Omental fat pad (tissue), 4 donors: ENCODE measurements around the gene SLC9A1. TPM values are rescaled to one million over a fixed set of nuclear protein-coding genes. Genes with fewer than 3 reads are reported as not detected.

Experiments used
- ATAC-seq: fragments of 150-250 bp; one replicate; pipeline ENCODE4 v1.9.1; 2016; ENCODE audit warnings: mild to moderate bottlenecking, moderate library complexity; ENCODE audit not compliant: low FRiP score
- DNase-seq: peaks from one replicate; pipeline ENCODE4 v3.0.0-alpha.2; 2019; ENCODE audit warnings: low spot score
- total RNA-seq, 4 donors: library from RNA; depleted of rRNA; stranded (reverse); fragments of >200 nt; gene quantifications; one replicate each; pipeline ENCODE4 v1.1.0, GENCODE V29; 2016
- TF ChIP-seq, protein P1 (sequence below), 3 donors: fragments of 450-650 bp; IDR thresholded peaks; one replicate each; pipeline ENCODE4 v1.5.1; 2016 to 2017; ENCODE audit warnings: antibody characterized with exemption in 3 of 3, mild to moderate bottlenecking in 3 of 3, moderate library complexity in 2 of 3

Gene SLC9A1
- total RNA-seq, 4 donors from 2014 or later: 6.1 to 12.0 (median 10.0) TPM

DNA sequence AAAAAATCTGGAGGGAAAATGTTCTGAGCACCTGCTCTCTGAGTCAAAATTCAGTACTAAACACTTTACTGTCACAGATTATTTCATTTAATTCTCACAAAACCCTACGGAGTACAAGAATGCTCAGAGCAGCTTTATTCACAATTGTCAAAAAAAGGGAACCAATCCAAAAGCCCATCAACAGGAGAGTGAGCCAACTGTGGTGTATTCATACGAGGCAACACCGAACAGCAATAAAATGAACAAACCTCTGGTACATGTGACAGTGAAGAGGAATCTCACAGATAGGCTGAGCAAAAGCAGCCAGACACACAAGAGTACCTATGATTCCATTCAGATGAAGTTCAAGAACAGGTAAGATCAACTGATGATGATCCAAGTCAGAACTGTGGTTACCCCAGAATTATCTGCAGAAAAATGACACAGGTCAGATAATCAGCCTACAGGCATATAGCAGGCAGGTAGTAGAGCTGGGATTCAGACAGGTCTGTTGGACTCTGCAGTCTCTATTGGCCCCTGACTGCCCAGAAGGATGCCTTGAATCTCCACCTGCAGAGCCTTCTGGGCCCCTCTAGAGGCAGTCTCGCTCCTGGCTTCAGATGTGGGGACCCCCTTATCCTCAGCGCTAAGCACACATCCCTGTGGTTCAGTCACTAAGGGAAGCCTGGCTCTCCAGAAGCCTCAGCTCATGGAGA is 19.2 kb downstream of the SLC9A1 start:
- no peak for DNase-seq
- TF ChIP-seq, protein P1, sequence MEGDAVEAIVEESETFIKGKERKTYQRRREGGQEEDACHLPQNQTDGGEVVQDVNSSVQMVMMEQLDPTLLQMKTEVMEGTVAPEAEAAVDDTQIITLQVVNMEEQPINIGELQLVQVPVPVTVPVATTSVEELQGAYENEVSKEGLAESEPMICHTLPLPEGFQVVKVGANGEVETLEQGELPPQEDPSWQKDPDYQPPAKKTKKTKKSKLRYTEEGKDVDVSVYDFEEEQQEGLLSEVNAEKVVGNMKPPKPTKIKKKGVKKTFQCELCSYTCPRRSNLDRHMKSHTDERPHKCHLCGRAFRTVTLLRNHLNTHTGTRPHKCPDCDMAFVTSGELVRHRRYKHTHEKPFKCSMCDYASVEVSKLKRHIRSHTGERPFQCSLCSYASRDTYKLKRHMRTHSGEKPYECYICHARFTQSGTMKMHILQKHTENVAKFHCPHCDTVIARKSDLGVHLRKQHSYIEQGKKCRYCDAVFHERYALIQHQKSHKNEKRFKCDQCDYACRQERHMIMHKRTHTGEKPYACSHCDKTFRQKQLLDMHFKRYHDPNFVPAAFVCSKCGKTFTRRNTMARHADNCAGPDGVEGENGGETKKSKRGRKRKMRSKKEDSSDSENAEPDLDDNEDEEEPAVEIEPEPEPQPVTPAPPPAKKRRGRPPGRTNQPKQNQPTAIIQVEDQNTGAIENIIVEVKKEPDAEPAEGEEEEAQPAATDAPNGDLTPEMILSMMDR (IDR thresholded peaks at IDR 0.05): no peak
- ATAC-seq: no peak

DNA sequence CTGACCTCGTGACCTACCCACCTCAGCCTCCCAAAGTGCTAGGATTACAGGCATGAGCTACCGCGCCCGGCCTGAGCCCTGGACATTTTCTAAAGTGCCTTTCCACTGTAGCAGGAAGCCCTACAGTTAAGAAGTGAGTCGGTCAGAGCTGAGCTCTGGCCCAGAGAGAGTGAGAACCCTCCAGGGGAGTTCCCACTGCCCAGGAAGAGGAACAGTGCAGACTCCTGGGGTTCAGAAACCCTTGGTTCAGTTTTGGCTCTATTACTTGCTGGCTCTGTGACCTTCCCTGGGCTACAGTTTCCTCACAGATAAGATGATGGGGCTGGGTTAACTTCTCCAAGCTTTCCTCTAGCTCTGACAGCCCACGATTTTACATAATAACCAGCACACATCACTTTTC is 20.9 kb downstream of the SLC9A1 start:
- DNase-seq (no peak), ATAC-seq (no peak)
- TF ChIP-seq, protein P1 (IDR thresholded peaks at IDR 0.05): no peak

DNA sequence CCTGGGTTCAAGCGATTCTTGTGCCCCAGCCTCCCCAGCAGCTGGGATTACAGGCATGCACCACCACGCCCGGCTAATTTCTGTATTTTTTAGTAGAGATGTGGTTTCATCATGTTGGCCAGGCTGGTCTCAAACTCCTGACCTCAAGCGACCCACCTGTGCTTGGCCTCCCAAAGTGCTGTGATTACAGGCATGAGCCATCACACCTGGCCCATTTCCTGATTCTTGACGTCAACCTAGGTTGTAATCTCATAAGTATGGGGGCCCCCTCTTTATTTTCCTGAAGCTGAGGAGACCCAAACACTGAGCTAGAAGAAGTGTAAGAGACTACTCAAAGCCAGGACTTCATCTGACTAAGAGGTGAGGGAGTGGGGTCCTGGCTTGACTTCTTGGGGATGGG is 21.8 kb downstream of the SLC9A1 start:
- TF ChIP-seq, protein P1 (IDR thresholded peaks at IDR 0.05): no peak
- DNase-seq (no peak), ATAC-seq (no peak)

DNA sequence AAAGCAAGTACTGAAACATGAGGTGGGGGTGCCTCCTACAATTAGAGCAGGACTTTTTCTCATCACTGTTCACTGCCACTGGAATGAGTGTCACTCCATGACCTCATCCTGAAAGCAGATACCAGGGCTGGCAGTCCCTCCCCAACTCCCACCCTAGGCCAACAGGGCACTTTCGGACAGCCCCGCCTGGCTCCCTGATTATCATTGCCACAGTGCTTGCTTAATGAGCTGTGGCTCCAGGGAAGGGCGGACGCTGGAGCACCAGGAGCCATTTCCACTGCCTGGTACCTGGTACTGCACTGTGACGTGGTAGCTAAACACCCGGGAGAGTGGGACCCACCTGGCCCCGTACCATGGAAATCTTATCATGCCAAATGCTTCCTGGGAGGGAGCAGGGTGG is 22.3 kb downstream of the SLC9A1 start:
- no peak for ATAC-seq
- TF ChIP-seq, protein P1 (IDR thresholded peaks at IDR 0.05): no peak
- no peak for DNase-seq

DNA sequence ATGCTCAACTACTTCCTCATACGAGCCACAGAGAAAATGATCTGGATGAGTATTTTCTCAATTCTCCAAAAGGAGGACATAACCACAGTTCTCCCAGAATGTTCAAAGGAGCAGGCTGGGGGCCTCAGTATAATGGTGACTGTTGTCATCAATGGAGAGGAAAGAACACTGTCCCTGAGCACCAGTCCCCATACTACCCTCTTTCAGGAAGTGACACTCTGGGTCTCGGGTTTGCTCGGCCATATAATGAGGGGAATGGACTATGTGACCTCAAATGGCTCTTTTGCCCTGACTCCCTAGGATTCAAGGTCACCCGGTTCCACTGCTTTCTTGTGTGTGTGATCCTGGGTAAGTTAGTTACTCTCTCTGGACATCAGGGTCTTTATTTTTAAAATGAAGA is 22.8 kb downstream of the SLC9A1 start:
- ATAC-seq: no peak
- DNase-seq: no peak
- TF ChIP-seq, protein P1 (IDR thresholded peaks at IDR 0.05): no peak

DNA sequence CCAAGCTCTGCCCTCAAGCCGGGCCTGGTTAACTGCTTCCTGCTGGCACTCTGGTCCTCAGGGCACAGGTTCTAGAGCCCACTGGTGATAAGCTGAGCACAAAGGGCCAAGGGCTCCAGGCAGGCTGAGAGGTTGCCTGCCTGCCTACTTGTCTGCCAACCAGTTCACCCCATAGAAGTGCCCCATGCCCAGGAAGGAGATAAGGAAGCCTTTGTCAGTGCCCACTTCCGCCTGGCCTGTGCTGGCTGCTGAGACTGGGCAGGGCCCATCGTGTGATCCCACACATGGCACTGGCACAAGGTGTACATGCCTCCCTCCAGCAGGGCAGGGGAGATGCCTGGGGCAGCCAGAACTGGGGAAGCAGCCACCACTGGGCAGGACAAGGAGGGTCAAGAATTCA is 24.1 kb downstream of the SLC9A1 start:
- no peak for DNase-seq

DNA sequence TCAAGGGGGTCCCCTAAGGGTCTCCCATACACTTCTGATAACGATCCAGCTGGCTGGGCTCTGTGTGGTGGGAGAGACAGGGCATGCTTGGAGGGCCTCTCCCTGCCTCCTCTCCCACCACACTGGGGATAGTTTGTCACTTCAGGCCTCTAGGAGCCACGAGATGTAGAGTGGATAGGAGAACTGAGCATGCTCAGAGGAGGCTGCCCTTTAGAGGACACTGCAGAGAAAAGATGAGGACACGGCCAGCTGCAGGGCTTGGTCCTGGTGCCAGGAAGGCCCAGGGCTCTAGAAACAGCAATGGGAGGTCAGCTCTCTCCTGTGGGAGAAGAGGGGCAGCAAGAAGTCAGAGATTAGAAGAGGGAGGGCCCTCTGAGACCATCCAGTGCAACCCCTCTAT is 25.7 kb downstream of the SLC9A1 start:
- TF ChIP-seq, protein P1 (IDR thresholded peaks at IDR 0.05): no peak
- no peak for ATAC-seq
- DNase-seq: no peak

More for the DNA sequence above, 24.1 kb downstream of the SLC9A1 start:
- no peak for ATAC-seq
- TF ChIP-seq, protein P1 (IDR thresholded peaks at IDR 0.05): no peak
